GM21737 (cell line): ENCODE data around the gene KLHL29.

ENCODE experiments used
- ATAC-seq: cut with Tn5 transposase; IDR thresholded peaks from one replicate; pipeline ENCODE4 v1.9.1; 2021; ENCODE audit warnings: mild to moderate bottlenecking, moderate library complexity; ENCODE audit not compliant: unreplicated experiment

The KLHL29 gene

DNA sequence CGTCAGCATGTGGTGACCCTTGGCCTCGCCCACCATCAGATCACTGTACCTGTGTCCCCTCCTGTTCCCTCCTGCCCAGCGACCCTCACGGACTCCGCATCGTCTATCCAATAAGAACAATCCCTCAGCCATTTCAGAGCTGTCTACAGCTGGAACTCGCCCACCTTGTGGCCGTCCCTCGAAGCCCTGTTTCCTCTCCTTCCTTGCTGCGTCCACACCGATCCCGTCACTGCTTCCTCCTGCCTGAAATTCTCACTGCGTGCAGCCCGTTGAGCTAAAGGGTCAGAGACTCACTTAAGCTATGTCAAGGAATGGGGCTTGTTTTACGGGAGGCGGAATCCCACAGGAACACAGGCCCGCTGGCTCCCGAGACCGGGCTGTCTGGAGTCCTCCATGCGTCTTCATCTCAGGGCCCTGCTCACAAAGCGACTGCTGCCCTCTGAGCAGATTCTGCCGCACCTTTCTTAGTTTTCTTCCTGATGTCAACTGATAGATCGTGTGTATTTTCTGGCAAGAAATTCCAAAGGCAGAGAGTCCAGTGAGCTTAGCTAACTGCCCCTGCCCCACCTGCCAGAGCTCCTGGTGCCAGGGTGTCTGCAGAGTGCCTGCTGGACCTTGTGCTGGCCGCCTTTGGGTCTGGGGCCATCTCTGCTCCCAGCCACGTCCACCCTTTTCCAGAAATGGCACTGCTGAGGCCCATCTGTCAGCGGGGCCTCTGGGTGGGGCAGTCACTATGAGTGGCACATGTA, 35.3 kb downstream of the KLHL29 start:
- no peak for ATAC-seq

DNA sequence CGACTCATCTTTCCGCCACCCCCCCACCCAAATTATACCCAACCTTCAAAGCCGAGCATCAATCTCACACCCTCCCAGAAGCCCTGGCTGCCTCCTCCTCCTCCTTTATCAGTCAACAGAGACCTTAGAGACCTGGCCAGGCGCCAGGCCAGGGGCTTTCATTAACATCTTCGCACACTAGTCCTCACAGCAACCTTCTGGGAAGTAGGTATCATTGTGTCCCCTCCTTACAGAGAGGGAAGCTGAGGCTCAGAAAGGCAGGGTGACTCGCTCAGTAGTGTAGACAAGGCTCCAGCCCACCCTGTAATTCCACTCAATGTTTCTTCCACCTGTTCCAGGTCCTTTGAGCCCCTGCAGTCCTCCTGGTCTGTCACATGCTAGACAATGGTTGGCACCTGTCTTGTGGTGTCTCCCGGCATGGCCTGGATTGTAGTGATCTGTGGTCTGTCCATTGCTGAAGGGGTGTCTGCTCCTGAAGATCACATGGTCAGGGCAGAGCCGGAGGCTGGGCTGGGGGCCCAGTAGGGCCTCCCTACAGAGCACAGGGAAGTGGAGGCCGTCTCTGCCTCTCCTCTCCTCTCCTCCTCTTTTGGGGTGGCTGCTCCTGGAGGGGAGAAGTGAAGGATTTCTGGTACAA, 36.0 kb downstream of the KLHL29 start:
- no peak for ATAC-seq

DNA sequence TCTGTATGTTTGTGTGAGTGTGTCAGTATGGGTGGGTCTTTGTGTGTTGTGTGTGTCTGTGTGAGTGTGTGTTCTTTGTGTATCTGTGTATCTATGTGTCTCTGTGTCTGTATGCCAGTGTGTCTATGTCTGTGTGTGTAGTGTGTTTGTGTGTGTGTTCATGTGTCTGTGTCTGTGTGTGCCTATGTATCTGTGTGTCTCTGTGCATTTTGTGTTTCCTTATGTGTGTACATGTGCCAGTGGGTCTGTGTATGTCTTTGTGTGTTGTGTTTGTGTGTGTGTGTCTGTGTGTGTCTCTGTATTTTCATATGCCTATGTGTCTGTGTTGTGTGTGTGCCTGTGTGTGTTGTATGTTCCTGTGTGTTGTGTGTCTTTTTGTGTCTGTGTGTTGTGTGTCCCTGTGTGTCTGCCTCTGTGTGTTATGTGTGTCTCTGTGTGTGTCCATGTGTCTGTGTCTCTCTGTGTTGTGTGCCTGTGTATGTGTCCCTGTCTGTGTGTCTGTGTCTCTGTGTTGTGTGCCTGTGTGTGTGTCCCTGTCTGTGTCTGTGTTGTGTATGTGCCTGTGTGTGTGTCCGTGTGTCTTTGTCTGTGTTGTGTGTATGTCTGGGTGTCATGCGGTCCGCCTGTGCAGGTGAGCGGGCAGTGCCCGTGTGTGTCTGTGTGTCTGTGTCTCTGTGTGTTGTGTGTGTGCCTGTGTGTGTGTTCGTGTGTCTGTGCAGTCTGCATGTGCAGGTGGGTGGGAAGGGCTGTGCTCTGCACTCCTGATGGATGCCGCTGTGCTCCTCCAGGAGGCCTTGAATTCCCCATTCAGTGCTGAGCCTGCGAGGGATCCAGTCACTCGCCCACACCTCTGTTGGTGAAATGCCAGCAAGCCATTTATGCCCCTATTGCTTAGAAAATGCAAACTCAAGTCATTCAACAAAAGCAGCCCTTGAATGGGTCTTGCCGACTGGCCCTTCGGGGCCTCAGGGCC, 37.4 kb downstream of the KLHL29 start:
- no peak for ATAC-seq

DNA sequence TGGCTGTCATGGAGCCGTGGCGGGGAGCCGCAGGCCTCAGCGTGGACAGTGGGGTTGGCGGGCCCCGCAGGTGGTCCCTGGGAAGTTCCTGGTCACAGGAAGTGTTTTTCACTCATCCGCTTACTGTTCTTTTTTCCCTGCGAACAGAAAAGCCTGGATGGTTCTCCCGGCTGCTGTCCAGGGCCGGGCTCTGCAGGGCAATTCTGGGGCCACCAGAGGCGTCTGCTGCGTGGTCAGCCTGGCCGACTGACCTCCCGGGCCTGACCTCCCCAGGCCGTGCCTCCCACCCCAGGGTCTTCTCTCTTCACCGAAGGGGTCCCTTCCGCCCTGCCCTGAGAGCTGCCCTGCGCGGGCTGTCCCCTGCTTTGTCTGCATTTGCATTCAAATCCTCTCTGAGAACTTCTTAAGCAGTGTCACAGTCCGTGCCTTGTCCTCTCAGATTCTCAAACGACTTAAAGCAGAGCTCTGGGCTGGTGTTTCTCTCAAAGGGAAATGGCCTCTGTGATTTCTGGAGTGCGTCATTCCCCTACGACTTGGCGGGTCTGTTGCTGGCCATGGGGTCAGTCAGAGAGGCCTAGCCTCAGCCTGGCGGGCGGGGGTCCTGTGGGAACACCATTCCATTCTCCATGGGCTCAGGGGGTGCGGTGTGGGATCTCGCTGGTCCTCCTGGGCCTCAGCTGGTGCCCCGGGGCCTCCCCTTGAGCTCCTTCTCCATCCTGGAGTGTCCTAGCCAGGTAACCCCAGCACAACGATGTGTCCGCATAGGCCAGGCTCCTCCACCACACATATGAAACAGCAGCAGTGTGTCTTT, 38.3 kb downstream of the KLHL29 start:
- ATAC-seq = no peak

DNA sequence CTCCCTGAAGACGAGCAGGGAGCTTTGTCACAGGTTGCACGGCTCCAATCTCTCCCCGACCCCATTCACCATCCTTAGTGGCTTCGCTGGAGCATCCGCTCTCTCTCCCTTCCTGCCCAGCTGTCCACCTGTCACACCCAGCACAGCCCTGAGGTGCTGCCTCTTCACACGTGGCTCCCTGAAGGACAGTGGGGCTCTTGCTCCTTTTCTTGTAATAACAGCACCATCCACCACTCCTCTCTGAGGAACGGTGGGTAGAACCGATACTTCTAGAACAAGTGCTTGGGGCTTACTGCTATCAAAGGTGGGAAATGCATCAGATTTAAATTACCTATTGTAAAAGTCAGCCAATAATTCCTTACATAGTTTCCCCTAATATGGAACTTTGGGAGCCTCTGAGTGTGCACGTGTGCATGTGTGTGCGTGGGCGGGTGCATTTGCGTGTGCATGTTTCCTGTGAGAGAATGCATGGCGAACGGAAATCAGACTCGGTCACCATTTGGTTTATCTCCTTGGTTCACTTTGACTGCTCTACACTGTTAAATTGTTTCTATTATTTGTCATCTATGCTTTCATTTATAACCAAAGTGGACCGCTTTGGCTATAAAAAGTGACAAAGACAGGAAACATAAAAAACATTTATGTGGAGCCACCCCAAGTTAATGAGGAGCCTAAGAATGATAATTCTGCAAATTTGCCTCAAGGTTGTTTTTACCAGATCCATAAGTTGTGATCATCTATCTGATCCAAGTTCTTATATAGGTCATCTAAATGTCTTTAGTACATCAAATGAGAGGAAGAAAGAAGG, 39.1 kb downstream of the KLHL29 start:
- ATAC-seq = no peak

DNA sequence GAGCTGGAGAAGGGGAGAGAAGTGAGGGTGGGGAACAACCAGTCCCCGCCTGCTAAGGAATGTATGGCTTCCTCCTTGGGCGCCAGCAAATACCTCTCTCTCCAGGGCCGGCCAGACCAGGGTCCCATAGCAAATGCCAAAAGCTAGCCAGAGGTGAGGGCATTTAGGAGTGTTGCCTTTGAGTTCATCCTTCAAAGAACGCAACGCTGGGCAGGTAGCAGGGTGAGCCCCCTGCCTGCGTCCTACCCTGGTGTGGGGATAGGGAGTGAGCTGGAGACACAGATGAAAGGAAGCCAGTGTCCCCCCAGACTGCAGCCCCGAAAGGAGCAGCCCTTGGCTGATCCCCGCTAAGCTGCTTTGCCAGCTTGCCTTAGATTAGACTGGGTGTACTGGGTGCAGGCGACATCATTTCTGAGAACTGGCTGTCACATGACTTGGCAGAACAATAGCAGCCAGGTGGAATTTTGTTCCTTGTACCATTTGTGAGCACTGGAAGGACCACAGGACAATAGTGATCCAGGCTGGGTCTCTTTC, 40.4 kb downstream of the KLHL29 start:
- ATAC-seq = no peak

DNA sequence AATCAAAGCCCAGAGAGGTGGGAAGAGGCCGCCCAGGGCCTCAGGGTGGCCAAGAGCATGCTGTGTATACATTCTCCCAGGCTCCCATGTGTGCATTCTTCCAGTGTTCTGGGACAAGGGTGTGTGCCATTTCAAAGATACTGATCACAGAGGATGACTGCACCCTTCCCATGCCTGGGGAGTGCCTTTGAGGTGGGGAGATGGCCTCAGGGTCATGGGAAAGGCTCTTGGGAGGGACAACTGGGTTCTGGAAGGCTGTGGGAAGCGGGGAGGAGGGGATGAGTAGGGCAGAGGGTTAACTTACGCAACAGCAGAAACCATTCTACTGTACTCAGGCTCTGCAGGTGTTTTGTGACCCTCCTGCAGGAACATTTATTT, 40.9 kb downstream of the KLHL29 start:
- no peak for ATAC-seq

DNA sequence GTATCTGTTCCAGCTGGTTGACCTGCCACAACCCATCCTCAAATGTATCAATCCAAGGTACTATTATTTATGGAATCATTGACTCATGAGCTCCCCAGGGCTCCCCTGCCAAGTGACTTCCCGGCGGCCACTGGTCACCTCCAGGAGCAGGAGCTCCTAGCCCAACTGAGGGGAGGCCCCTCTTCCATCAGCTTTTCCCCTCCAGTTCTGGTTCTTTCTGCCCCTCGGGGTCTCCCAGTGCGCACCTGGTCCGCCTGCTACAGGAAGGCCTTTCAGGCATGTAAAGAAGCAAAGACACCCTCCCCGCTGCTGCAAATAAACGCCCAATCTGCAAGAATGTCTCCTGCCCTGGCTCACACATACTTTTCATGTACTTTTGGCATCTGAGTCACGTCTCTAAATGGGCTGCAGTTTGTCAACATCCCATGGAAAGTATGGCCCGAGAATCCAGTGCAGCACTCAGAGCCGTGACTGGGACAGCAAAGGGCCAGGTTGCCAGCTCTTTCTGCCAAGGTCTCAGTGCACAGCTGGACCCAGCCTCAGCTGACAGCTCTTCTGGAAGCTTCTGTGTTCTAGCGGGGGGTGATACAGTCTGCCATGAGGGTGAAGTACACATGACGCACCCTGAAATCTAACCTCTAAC, 41.4 kb downstream of the KLHL29 start:
- no peak for ATAC-seq

DNA sequence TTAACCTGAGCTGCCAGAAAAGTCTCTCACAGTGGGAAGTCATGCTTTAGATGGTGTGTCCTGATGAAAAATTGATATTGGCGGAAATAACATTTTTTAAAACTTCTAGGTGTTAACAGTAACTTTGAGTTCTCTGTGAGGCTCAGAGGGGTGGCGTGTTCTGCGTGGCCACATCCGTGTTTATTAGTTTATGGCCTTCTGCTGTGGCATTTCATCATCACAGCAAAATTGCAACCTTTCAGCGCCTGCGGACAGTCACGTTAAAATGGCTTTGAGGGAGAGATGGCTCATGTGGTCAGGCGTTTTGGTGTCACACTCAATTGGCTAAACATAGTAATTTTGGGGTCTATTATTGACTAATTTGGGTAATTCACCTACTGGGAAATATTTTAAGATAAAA, 42.4 kb downstream of the KLHL29 start:
- no peak for ATAC-seq

DNA sequence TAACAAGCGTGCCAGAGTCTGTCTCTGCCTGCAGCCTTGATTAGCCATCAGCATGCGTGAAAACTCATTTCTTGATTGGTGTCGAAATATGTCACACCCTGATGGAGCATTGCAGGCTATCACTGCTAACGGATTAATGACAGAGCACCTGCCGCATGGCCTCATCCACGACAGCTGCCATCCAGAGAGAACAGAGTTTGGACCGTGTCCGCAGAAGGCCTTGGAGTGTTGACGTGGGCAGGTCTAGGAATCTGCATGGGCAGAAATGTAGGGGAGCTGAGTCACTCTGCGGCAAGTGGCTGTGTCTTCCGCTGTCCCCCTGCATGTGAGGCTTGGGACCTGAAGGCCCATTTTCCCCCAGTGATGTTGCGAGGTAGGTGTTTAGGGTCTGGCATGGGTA, 43.0 kb downstream of the KLHL29 start:
- no peak for ATAC-seq

DNA sequence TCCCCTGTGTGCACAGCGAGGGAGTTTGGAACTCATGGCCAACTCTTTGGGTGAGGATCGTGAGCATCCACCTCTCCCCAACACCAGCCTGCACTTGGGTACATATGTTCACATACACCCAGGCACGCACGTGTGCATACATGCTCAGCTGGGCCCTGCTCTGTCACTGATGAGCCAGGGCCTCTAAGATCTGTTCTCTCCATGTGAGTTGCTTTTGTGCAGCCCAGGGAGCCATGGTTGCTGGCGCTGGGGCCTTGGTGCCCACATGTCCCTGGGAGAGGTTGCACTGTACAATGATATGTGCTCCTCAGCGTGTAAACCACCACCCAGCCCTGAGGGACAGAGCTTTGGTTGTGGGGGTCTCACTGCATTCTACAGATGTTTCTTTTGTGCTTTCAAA, 44.1 kb downstream of the KLHL29 start:
- ATAC-seq = no peak

DNA sequence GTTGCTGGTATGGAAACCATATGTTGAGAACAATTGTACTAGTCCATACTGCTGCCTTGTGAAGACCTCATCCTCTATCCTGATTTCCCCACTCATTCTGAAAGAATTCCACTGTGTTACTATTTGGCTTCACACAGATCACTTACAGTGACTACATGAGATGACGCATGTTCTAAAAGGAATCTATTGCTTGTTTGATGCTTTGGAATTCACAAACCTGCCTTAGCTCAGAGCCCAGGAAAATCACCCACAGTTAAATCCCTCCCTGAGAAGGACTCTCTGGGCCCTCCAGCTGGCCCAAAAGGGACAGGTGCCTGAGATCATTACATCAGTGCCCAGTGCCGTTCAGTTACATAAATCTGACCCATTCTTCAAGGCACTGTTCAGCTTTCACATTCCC, 45.3 kb downstream of the KLHL29 start:
- ATAC-seq = no peak

DNA sequence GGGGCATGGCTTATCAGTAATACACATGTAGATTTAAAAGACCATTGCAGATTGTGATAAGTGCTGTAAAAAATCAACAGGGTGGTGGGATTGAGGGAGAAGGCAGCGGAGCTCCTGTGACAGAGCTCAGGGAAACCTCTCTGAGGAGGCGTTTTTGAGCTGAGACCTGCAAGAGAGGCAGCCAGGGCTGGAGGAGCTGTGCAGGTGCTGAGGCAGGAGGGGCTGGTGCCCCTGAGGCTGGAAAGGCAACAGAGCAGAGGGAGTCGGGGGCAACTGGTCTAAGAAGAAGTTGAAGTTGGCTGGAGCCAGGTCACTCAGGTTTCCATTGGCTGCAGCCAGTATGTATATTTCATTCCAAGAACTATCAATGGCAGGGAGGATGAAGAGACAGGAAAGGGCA, 47.6 kb downstream of the KLHL29 start:
- no peak for ATAC-seq

DNA sequence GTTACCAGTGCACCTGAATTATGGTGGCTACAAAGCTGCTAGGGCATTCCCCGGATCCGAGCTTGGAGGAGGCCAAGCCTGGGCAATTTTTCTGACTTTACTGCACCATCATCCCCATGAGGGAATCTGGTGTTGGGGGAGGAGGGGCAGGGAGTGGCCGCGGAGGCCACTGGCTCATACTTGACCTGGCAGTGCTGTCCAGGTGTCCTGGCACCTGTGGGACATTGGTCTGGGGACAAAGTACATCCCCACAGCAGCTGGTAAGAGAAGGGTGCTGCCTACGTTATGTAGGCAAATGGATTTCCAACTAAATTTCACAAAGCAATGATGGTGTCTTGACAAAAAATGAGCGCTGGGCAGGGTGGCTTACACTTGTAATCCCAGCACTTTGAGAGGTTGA, 48.3 kb downstream of the KLHL29 start:
- ATAC-seq = no peak

DNA sequence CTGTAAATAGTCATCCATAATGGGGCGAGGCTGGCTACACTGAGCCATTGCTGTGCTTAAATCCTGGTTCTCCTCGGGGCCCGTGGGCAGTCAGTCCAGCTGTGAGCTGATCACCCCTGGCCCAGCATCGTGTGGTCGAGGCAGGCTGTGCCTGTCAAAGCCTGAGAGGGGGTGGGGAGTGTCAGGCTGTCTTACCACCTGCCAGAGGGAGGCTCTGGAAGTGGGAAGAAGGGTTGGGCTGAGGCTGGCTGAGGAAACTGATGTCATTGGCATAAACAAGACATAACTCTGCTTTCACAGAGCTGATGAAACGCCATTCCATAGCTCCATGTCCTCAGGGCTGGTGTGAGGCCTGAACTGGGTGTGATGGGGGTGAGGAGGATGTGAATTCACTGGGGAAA, 49.7 kb downstream of the KLHL29 start:
- no peak for ATAC-seq

DNA sequence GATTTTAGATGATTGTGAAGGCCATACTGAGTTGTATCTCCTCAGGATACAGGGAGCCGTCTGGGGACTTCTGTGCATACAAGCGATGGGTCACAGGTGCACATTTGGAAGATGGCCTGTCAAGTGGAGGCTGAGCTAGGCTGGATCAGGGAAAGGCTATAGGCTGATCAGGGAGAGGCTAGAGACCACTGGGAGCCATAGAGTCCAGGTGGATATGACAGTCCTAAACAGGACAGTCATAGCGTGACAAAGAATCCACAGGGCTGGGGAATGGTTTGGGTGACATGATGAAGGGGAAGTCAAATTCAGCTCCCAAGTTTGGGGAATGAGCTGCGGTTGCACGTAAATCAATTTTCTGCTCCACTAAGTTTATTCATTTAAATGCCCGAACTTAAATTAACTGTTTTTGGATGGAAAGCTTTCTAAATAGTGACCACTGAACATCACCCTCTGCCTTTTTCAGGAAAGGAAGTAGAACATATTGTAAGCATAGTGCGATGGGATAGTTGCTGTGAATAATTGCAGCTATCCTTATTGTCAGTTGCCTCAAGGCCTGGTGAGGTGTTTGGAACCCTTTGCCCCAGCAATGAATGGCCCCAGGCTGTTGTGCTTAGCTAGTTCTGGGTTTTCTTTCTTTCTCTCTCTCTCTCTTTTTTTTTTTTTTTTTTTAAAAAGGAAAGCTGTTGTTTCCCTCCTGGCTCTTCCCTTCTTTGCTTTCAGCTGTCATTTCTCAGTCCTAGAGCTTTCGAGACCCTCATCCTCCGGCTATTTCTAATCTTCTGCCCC, 50.5 kb downstream of the KLHL29 start:
- no peak for ATAC-seq

DNA sequence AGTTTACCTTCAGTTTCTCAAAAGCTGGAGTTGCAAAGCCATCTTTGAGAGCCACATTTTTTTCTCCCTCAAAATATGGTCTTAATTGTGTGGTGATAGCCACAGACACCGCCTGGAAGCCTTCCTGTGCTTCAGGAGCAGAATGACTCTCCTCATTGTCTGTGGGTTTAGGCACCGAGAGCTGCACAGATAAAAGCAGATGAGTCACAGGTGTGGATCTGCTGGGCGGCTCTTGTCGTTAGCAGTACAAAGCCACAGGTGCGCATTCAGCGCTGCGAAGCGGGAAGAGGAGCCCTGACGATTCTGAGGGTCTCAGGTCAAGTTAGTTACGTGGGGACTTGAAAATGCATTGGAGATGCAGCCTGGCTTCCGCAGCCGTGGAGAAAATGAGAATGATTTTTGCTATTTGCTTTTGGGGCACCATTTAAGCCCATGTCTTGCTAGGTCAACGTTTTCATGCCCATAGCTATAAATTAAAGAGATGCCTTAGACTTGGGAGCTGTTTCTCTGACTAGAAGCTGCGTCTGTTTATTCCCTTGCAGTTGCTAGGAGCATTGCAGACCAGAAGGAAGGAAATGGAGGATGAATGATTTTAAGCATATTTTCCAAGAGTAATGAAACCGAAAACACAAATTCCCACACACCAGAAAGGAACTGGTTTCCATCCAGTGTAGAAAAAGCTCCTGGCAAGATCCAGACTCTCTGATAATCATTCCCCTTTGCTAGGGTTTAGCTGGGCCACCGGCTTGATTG, 51.5 kb downstream of the KLHL29 start:
- ATAC-seq = no peak

DNA sequence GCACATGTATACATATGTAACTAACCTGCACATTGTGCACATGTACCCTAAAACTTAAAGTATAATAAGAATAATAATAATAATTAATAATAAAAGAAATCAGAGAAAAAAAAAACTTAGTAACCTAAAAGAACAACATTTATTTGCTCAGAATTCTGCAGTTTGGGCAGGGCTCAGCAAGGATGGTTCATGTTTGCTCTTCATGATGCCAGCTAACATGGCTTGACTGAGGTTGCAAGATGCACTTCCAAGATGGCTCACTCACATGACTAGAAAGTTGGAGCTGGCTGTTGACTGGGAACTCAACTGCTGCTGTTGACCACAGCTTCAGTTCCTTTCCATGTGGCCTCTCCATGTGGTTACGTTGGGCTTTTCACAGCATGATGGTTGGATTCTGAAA, 56.4 kb downstream of the KLHL29 start:
- ATAC-seq = no peak
